Liver (tissue), 9 donors: ENCODE data around the gene IFT80. TPM values are rescaled to one million over a fixed set of nuclear protein-coding genes. Genes with fewer than 3 reads are reported as not detected.
A peak's percentile ranks its signal among the peaks of the same experiment; 100 is the strongest.

Experiments used
- DNase-seq: peaks from one replicate; pipeline ENCODE4 v3.0.0-alpha.2; 2017; ENCODE audit warnings: low spot score
- H3K27ac ChIP-seq, 2 donors: one replicate each; pipeline ENCODE4 v1.7.0; 2013; ENCODE audit warnings: inconsistent platforms in 2 of 2, low read length in 2 of 2, control low read depth in 1 of 2, low read depth in 1 of 2, mild to moderate bottlenecking in 1 of 2
- H3K27me3 ChIP-seq, 4 donors: one replicate each; pipeline versions ENCODE4 v1.6.1 to v1.7.0; 2013; ENCODE audit warnings: low read length in 3 of 4, inconsistent platforms in 1 of 4, mild to moderate bottlenecking in 1 of 4, moderate library complexity in 1 of 4; ENCODE audit not compliant: control insufficient read depth in 4 of 4, insufficient read depth in 4 of 4
- H3K36me3 ChIP-seq, 4 donors: one replicate each; pipeline versions ENCODE4 v1.6.1 to v1.7.0; 2013; ENCODE audit warnings: low read length in 3 of 4, mild to moderate bottlenecking in 3 of 4, low read depth in 1 of 4, moderate library complexity in 1 of 4; ENCODE audit not compliant: control insufficient read depth in 4 of 4, insufficient read depth in 3 of 4
- H3K4me1 ChIP-seq, 4 donors: one replicate each; pipeline versions ENCODE4 v1.6.1 to v1.7.0; 2013; ENCODE audit warnings: low read length in 3 of 4, mild to moderate bottlenecking in 3 of 4, moderate library complexity in 1 of 4; ENCODE audit not compliant: control insufficient read depth in 4 of 4, insufficient read depth in 4 of 4
- H3K4me3 ChIP-seq, 3 donors: one replicate each; pipeline versions ENCODE4 v1.6.1 to v1.7.0; 2013; ENCODE audit warnings: low read length in 3 of 3, control low read depth in 1 of 3, low read depth in 1 of 3, mild to moderate bottlenecking in 1 of 3
- H3K9ac ChIP-seq, 2 donors: one replicate each; pipeline ENCODE4 v1.7.0; 2013; ENCODE audit warnings: low read length in 2 of 2, mild to moderate bottlenecking in 2 of 2, moderate library complexity in 2 of 2, control low read depth in 1 of 2, low read depth in 1 of 2
- H3K9me3 ChIP-seq, 4 donors: one replicate each; pipeline versions ENCODE4 v1.6.1 to v1.7.0; 2013; ENCODE audit warnings: low read length in 3 of 4; ENCODE audit not compliant: control insufficient read depth in 4 of 4
- ATF3 ChIP-seq: IDR thresholded peaks from 2 replicates; pipeline ENCODE4 v1.6.1; 2016; ENCODE audit warnings: antibody characterized with exemption
- CTCF ChIP-seq: fragments of 150-350 bp; IDR thresholded peaks from 2 replicates; pipeline ENCODE4 v1.5.1; 2017; ENCODE audit warnings: improper control_type of control experiment, low read depth, low read length; ENCODE audit not compliant: missing input control
- EGR1 ChIP-seq, 2 donors: IDR thresholded peaks; 2 replicates each; pipeline ENCODE4 v1.6.1; 2016 to 2018; ENCODE audit warnings: antibody characterized with exemption in 2 of 2, low read depth in 2 of 2
- FOXA1 ChIP-seq: IDR thresholded peaks from 2 replicates; pipeline ENCODE4 v1.6.1; 2016; ENCODE audit warnings: antibody characterized with exemption
- FOXA2 ChIP-seq: IDR thresholded peaks from 2 replicates; pipeline ENCODE4 v1.6.1; 2016; ENCODE audit warnings: antibody characterized with exemption
- GABPA ChIP-seq, 2 donors: IDR thresholded peaks in 1 of 2; conservative IDR thresholded peaks in 1 of 2; 2 replicates each; pipeline ENCODE4 v1.6.1; 2016; ENCODE audit warnings: antibody characterized with exemption in 2 of 2, mild to moderate bottlenecking in 1 of 2, moderate library complexity in 1 of 2
- HNF4A ChIP-seq, 2 donors: conservative IDR thresholded peaks; 2 replicates each; pipeline ENCODE4 v1.6.1; 2016; ENCODE audit warnings: antibody characterized with exemption in 2 of 2, mild to moderate bottlenecking in 2 of 2
- HNF4G ChIP-seq: IDR thresholded peaks from 2 replicates; pipeline ENCODE4 v1.6.1; 2016; ENCODE audit warnings: antibody characterized with exemption
- JUND ChIP-seq, 2 donors: IDR thresholded peaks; 2 replicates each; pipeline ENCODE4 v1.6.1; 2016; ENCODE audit warnings: antibody characterized with exemption in 2 of 2
- MAX ChIP-seq: IDR thresholded peaks from 2 replicates; pipeline ENCODE4 v1.6.1; 2016; ENCODE audit warnings: antibody characterized with exemption
- RAD21 ChIP-seq, 2 donors: IDR thresholded peaks; 2 replicates each; pipeline ENCODE4 v1.6.1; 2016; ENCODE audit warnings: antibody characterized with exemption in 2 of 2, mild to moderate bottlenecking in 2 of 2
- REST ChIP-seq: IDR thresholded peaks from 2 replicates; pipeline ENCODE4 v1.6.1; 2016; ENCODE audit warnings: antibody characterized with exemption, mild to moderate bottlenecking
- RXRA ChIP-seq, 2 donors: IDR thresholded peaks; 2 replicates each; pipeline ENCODE4 v1.6.1; 2017 to 2018; ENCODE audit warnings: antibody characterized with exemption in 2 of 2, mild to moderate bottlenecking in 1 of 2
- SP1 ChIP-seq: IDR thresholded peaks from 2 replicates; pipeline ENCODE4 v1.6.1; 2018; ENCODE audit warnings: antibody characterized with exemption, mild to moderate bottlenecking
- TAF1 ChIP-seq: conservative IDR thresholded peaks from 2 replicates; pipeline ENCODE4 v1.6.1; 2016; ENCODE audit warnings: antibody characterized with exemption, mild to moderate bottlenecking
- YY1 ChIP-seq: IDR thresholded peaks from 2 replicates; pipeline ENCODE4 v1.6.1; 2016; ENCODE audit warnings: antibody characterized with exemption, mild to moderate bottlenecking
- ZBTB33 ChIP-seq: IDR thresholded peaks from 2 replicates; pipeline ENCODE4 v1.6.1; 2016; ENCODE audit warnings: antibody characterized with exemption
- WGBS: extraction: QIAGEN DNeasy Blood & Tissue Kit; methylation state at CpG from one replicate; pipeline ENCODE4 v1.1.7; 2013; 5-methylcytosine and 5-hydroxymethylcytosine counted together
- polyA plus RNA-seq, 2 donors: library from polyadenylated mRNA; stranded (reverse) in 1 of 2; unstranded in 1 of 2; fragments of 200-250 nt in 1 of 2; fragments of >200 nt in 1 of 2; fragmentation: Nextera tagmentation in 1 of 2; extraction: Ambion mirVana in 1 of 2; gene quantifications; one replicate each; pipeline versions ENCODE4 v1.2.1 to v1.2.3, GENCODE V29; 2013 to 2015
- total RNA-seq, 2 donors: library from RNA; depleted of rRNA; stranded (reverse); fragments of >200 nt; gene quantifications; one replicate each; pipeline ENCODE4 v1.2.3, GENCODE V29; 2014
- donor health status: healthy.
- donor health status: healthy.
- donor health status: healthy.
- donor health status: healthy.
- donor health status: healthy.

The IFT80 gene
- total and polyA plus RNA-seq, 4 donors: 3.5 to 15.7 (median 8.3) TPM

- no peak for TF ChIP-seq CTCF
- TF ChIP-seq GABPA (IDR thresholded peaks at IDR 0.05 in 1 of 2, conservative IDR thresholded peaks at IDR 0.05 in 1 of 2): no peak
- TF ChIP-seq YY1: no peak
- no peak for TF ChIP-seq EGR1 (IDR thresholded peaks at IDR 0.05; ENCODE audit: low read depth in 2 of 2)
- no peak for TF ChIP-seq ATF3
- no peak for TF ChIP-seq SP1
- no peak for TF ChIP-seq FOXA2
- TF ChIP-seq MAX: no peak
- no peak for TF ChIP-seq FOXA1
- no peak for TF ChIP-seq JUND (IDR thresholded peaks at IDR 0.05)
- no peak for TF ChIP-seq ZBTB33
- peaks cover 1 to 11% (median 11%) of the 10 kb centered on the region in 4 donors for H3K4me1 ChIP-seq
- H3K9me3 ChIP-seq: no peaks in the 10 kb centered on the region
- 67% methylated on average over 7 of the region's 7 CpGs for WGBS
- H3K27ac ChIP-seq: peak overlapping the region in 1 of 2 donors; percentile 54
- no peaks in the 10 kb centered on the region for H3K36me3 ChIP-seq
- peak overlapping the region; percentile 9 to 40 (median 29) for H3K4me3 ChIP-seq
- peak overlapping the region in 1 of 2 donors; percentile 62 for H3K9ac ChIP-seq
- DNase-seq: no peak
- no peaks in the 10 kb centered on the region for H3K27me3 ChIP-seq
Measured at GRCh38 chr3:160260587-160261270, 138.3 kb downstream of the IFT80 start.

- WGBS: 31% methylated on average over 1 of the region's 1 CpG
- DNase-seq: no peak
- Histone ChIP-seq H3K9me3 (no peaks in the 10 kb centered on the region), H3K4me3 (peak overlapping the region in 1 of 3 donors; percentile 29), H3K4me1 (peaks cover 1 to 11% (median 11%) of the 10 kb centered on the region in 4 donors), H3K9ac (no peak overlapping the region), H3K36me3 (no peaks in the 10 kb centered on the region), H3K27me3 (no peaks in the 10 kb centered on the region), H3K27ac (peak overlapping the region; percentile 5 to 54)
- peak; percentile 68 for TF ChIP-seq ATF3
- TF ChIP-seq HNF4G: peak; percentile 94
- peak; percentile 40 to 54 for TF ChIP-seq RAD21 (IDR thresholded peaks at IDR 0.05)
- TF ChIP-seq FOXA2: peak; percentile 38
- TF ChIP-seq TAF1: no peak
- peak; percentile 97 for TF ChIP-seq SP1
- peak; percentile 92 to 94 for TF ChIP-seq RXRA (IDR thresholded peaks at IDR 0.05)
- TF ChIP-seq EGR1 (IDR thresholded peaks at IDR 0.05; ENCODE audit: low read depth in 2 of 2): peak; percentile 55 to 81
- peak in 1 of 2 donors; percentile 16 for TF ChIP-seq GABPA (IDR thresholded peaks at IDR 0.05 in 1 of 2, conservative IDR thresholded peaks at IDR 0.05 in 1 of 2)
- peak; percentile 80 for TF ChIP-seq MAX
- peak; percentile 76 for TF ChIP-seq ZBTB33
- peak; percentile 99 to 100 for TF ChIP-seq HNF4A (conservative IDR thresholded peaks at IDR 0.05)
- TF ChIP-seq REST: peak; percentile 58
- TF ChIP-seq FOXA1: no peak
Measured at GRCh38 chr3:160259589-160259988, 139.4 kb downstream of the IFT80 start.
